HG03521 (cell line): ENCODE data around the gene PTPN22.

Source experiments
- ATAC-seq: cut with Tn5 transposase; IDR thresholded peaks from one replicate; pipeline ENCODE4 v1.9.1; 2021; ENCODE audit warnings: mild to moderate bottlenecking, moderate library complexity; ENCODE audit not compliant: unreplicated experiment

Gene PTPN22

GRCh38 chr1:113765306-113766230, 105.9 kb downstream of the PTPN22 start:
- ATAC-seq = no peak
